ENCODE data around the gene TMIE. TPM values are rescaled to one million over a fixed set of nuclear protein-coding genes. Genes with fewer than 3 reads are reported as not detected.

The TMIE gene
- total and polyA plus RNA-seq, 2 of the 13 experiments (the other 11 are each of a cell fraction or from before 2014, with no cell fraction given): not detected

DNA sequence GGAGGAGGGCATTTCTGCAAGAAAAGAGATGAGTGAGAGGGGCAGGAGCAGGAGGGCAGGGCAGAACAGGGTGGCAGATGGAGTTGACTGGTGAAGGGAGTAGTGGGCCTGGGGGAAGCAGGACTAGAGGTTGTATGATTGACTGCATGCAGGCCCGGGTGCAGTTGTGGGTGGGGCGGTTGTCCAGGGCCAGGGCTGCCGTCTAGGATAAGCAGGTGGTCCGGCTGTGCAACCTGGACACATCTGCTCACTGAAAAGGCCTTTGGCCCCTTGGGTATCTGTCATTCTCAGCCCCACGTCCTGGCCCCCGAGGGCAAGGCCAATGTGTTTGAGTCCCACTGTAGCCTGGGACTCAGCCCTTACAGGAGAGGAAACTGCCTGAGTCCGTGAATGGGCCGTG is 33.1 kb upstream of the TMIE start:
- ATAC-seq (no peak), FAIRE-seq (no peak), DNase-seq (ENCODE audit: low spot score) (no peak)
- H3K27me3 ChIP-seq (ENCODE audit: control insufficient read depth in 1 of 2, insufficient read depth in 2 of 2, low read length in 2 of 2): peaks cover 1 to 20% of the 10 kb centered on the region in 2 experiments; a peak in 1 of 5 replicates
- in situ Hi-C loops (cut with HindIII; ENCODE audit: extremely low pct_ligation_motif_present, low pct_unique_long_range_greater_than_20kb): loop anchor here (10.0 kb wide), 1 partner anchor 183 kb away; no protein-coding TSS in a partner anchor
- ChIA-PET CTCF (ENCODE audit: low intra/inter-chr PET ratio, low total read pairs) (no interaction called here), POLR2A (no interaction called here)
- no peaks in the 10 kb centered on the region for H3K79me2 ChIP-seq (ENCODE audit: insufficient read depth, low read length)
- H3K4me1 ChIP-seq (ENCODE audit: insufficient read depth, low read length): no peaks in the 10 kb centered on the region
- BruUV-seq (replicated peaks): no TSS peak
- no CpG with 5 or more reads among the region's 8 CpGs for WGBS (ENCODE audit: low lambda C conversion rate)
- H3K4me2 ChIP-seq (ENCODE audit: low read depth, low read length): no peak overlapping the region
- no peak overlapping the region for H3K9ac ChIP-seq (ENCODE audit: insufficient read depth, low read depth, low read length)
- H4K20me1 ChIP-seq (ENCODE audit: insufficient read depth, low read length): no peaks in the 10 kb centered on the region
- H3K36me3 ChIP-seq (replicated peaks in 1 of 2; ENCODE audit: control insufficient read depth in 1 of 2, insufficient read depth in 2 of 2, low read length in 2 of 2): no peaks in the 10 kb centered on the region
- no peaks in the 10 kb centered on the region for H3K9me3 ChIP-seq (ENCODE audit: low read length)
- H3K4me3 ChIP-seq (replicated peaks in 1 of 3; ENCODE audit: insufficient read depth in 1 of 3, low read depth in 2 of 3, low read length in 3 of 3): no peak overlapping the region
- intact Hi-C loops (cut with micrococcal nuclease; ENCODE audit: unreplicated experiment): no loop called here
- TF ChIP-seq ZNF747 (CRISPR knock-in tag; IDR thresholded peaks at IDR 0.05; ENCODE audit: borderline replicate concordance): no peak
- TF ChIP-seq ZNF317 (CRISPR knock-in tag; IDR thresholded peaks at IDR 0.05): no peak
- TF ChIP-seq ASH2L (IDR thresholded peaks at IDR 0.05; ENCODE audit: insufficient read length, low read depth, low read length): no peak
- no peak for TF ChIP-seq TEAD3 (CRISPR knock-in tag; optimal IDR thresholded peaks at IDR 0.05; ENCODE audit: borderline replicate concordance)
- no peak for TF ChIP-seq SRSF1 (optimal IDR thresholded peaks at IDR 0.05; ENCODE audit: low read depth, low read length)
- no peak for TF ChIP-seq SMARCE1 (IDR thresholded peaks at IDR 0.05; ENCODE audit: borderline replicate concordance)
- TF ChIP-seq DNMT1 (CRISPR knock-in tag; IDR thresholded peaks at IDR 0.05): no peak
- no peak for TF ChIP-seq RARA (CRISPR knock-in tag; IDR thresholded peaks at IDR 0.05)
- TF ChIP-seq, protein P1, sequence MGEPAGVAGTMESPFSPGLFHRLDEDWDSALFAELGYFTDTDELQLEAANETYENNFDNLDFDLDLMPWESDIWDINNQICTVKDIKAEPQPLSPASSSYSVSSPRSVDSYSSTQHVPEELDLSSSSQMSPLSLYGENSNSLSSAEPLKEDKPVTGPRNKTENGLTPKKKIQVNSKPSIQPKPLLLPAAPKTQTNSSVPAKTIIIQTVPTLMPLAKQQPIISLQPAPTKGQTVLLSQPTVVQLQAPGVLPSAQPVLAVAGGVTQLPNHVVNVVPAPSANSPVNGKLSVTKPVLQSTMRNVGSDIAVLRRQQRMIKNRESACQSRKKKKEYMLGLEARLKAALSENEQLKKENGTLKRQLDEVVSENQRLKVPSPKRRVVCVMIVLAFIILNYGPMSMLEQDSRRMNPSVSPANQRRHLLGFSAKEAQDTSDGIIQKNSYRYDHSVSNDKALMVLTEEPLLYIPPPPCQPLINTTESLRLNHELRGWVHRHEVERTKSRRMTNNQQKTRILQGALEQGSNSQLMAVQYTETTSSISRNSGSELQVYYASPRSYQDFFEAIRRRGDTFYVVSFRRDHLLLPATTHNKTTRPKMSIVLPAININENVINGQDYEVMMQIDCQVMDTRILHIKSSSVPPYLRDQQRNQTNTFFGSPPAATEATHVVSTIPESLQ (CRISPR knock-in tag; conservative IDR thresholded peaks at IDR 0.05): no peak
- no peak for TF ChIP-seq POLR2AphosphoS2 (IDR thresholded peaks at IDR 0.05; ENCODE audit: low read depth, low read length)
- TF ChIP-seq, protein P2, sequence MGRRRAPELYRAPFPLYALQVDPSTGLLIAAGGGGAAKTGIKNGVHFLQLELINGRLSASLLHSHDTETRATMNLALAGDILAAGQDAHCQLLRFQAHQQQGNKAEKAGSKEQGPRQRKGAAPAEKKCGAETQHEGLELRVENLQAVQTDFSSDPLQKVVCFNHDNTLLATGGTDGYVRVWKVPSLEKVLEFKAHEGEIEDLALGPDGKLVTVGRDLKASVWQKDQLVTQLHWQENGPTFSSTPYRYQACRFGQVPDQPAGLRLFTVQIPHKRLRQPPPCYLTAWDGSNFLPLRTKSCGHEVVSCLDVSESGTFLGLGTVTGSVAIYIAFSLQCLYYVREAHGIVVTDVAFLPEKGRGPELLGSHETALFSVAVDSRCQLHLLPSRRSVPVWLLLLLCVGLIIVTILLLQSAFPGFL (CRISPR knock-in tag; IDR thresholded peaks at IDR 0.05): no peak
- no peak for TF ChIP-seq YY1 (IDR thresholded peaks at IDR 0.05; ENCODE audit: insufficient read depth, insufficient replicate concordance, low read depth, low read length)
- TF ChIP-seq, protein P3, sequence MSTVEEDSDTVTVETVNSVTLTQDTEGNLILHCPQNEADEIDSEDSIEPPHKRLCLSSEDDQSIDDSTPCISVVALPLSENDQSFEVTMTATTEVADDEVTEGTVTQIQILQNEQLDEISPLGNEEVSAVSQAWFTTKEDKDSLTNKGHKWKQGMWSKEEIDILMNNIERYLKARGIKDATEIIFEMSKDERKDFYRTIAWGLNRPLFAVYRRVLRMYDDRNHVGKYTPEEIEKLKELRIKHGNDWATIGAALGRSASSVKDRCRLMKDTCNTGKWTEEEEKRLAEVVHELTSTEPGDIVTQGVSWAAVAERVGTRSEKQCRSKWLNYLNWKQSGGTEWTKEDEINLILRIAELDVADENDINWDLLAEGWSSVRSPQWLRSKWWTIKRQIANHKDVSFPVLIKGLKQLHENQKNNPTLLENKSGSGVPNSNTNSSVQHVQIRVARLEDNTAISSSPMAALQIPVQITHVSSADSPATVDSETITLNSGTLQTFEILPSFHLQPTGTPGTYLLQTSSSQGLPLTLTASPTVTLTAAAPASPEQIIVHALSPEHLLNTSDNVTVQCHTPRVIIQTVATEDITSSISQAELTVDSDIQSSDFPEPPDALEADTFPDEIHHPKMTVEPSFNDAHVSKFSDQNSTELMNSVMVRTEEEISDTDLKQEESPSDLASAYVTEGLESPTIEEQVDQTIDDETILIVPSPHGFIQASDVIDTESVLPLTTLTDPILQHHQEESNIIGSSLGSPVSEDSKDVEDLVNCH (CRISPR knock-in tag; IDR thresholded peaks at IDR 0.05): no peak
- no peak overlapping the region for H2AFZ ChIP-seq (ENCODE audit: low read length)
- H3K27ac ChIP-seq (ENCODE audit: extremely low read length, insufficient read depth, low read length): no peak overlapping the region
